GM12878 (cell line): ENCODE data around the gene PRDM2. TPM values are rescaled to one million over a fixed set of nuclear protein-coding genes. Genes with fewer than 3 reads are reported as not detected.

Experiments used
- ATAC-seq: fragments of 200-7000 bp; cut with Tn5 transposase; 3 replicates; pipeline ENCODE4 v1.9.1; 2020; ENCODE audit warnings: mild to moderate bottlenecking, moderate library complexity
- BruUV-seq: library from RNA; stranded (reverse); fragments of 400-500 nt; replicated peaks from 2 replicates; lab custom pipeline; 2021; lab: Mats Ljungman, UMichigan
- CTCF ChIA-PET: fragments of 300-600 bp; sonication (Branson Sonifier 250); formaldehyde crosslinking; extraction: SDS; loops from one replicate; lab custom pipeline; 2021; ENCODE audit warnings: inconsistent platforms; lab: Yijun Ruan, JAX
- POLR2A ChIA-PET: fragments of 350-600 bp; formaldehyde crosslinking; extraction: SDS; loops from one replicate; lab custom pipeline; 2021; ENCODE audit warnings: inconsistent platforms; lab: Charles Lee
- RAD21 ChIA-PET: fragments of 300-600 bp; sonication (Branson Sonifier 250); formaldehyde crosslinking; loops from one replicate; lab custom pipeline; 2023; ENCODE audit warnings: antibody characterized with exemption; ENCODE audit not compliant: unreplicated experiment; lab: Charles Lee
- SMC1A ChIA-PET: fragments of 300-600 bp; sonication (Branson Sonifier 250); formaldehyde crosslinking; loops from one replicate; lab custom pipeline; 2023; ENCODE audit not compliant: unreplicated experiment, uncharacterized antibody; lab: Charles Lee
- DNase-seq: peaks from one replicate; pipeline ENCODE4 v3.0.0-alpha.2; 2011; ENCODE audit warnings: low read depth, low spot score
- FAIRE-seq: peaks from 3 replicates; lab custom pipeline; 2011; peaks lifted over from hg19 to GRCh38; lab: Jason Lieb, UNC
- H2AFZ ChIP-seq: 2 replicates; pipeline ENCODE4 v1.6.0; 2011; ENCODE audit warnings: low read depth, low read length, control low read depth; ENCODE audit not compliant: control insufficient read depth
- H3K27ac ChIP-seq: 2 replicates; pipeline ENCODE4 v1.5.1; 2011; ENCODE audit warnings: control low read depth; ENCODE audit not compliant: control insufficient read depth, insufficient read depth
- H3K27me3 ChIP-seq, 2 experiments: replicated peaks in 1 of 2; 2 replicates each; pipeline versions ENCODE4 v1.6.0 to v1.6.1; 2011; ENCODE audit warnings: low read length in 1 of 2; ENCODE audit not compliant: control insufficient read depth in 2 of 2, insufficient read depth in 2 of 2
- H3K36me3 ChIP-seq, 2 experiments: 2 replicates each; pipeline ENCODE4 v1.5.1; 2011; ENCODE audit warnings: low read length in 1 of 2; ENCODE audit not compliant: control insufficient read depth in 2 of 2, insufficient read depth in 2 of 2
- H3K4me1 ChIP-seq: 2 replicates; pipeline ENCODE4 v1.6.1; 2011; ENCODE audit warnings: mild to moderate bottlenecking, low read length, moderate library complexity, mixed read lengths; ENCODE audit not compliant: control insufficient read depth, insufficient read depth
- H3K4me2 ChIP-seq: 2 replicates; pipeline ENCODE4 v1.6.0; 2011; ENCODE audit warnings: control low read depth; ENCODE audit not compliant: control insufficient read depth, insufficient read depth
- H3K4me3 ChIP-seq: fragments of 200-600 bp; sonication (generic); 2 replicates; pipeline ENCODE4 v1.5.1; 2016
- H3K79me2 ChIP-seq: 2 replicates; pipeline ENCODE4 v1.6.0; 2011; ENCODE audit warnings: low read length; ENCODE audit not compliant: control insufficient read depth, insufficient read depth
- H3K9ac ChIP-seq: 2 replicates; pipeline ENCODE4 v1.8.0; 2011; ENCODE audit warnings: low read length, control low read depth, mixed read lengths; ENCODE audit not compliant: control insufficient read depth, insufficient read depth
- H3K9me3 ChIP-seq: replicated peaks from 3 replicates; pipeline ENCODE4 v1.5.1; 2011; ENCODE audit warnings: mild to moderate bottlenecking, low read length; ENCODE audit not compliant: control insufficient read depth, insufficient read depth
- H4K20me1 ChIP-seq: 2 replicates; pipeline ENCODE4 v1.6.0; 2011; ENCODE audit not compliant: control insufficient read depth, insufficient read depth
- BACH1 ChIP-seq: fragments of 450-650 bp; IDR thresholded peaks from 2 replicates; pipeline ENCODE4 v1.6.1; 2017; ENCODE audit warnings: mild to moderate bottlenecking, borderline replicate concordance
- BMI1 ChIP-seq: fragments of 450-650 bp; IDR thresholded peaks from 2 replicates; pipeline ENCODE4 v1.6.1; 2016; ENCODE audit warnings: mild to moderate bottlenecking, moderate library complexity, borderline replicate concordance
- CREM ChIP-seq: IDR thresholded peaks from 2 replicates; pipeline ENCODE4 v1.6.1; 2014; ENCODE audit warnings: antibody characterized with exemption, low read depth
- CTCF ChIP-seq, 3 experiments: IDR thresholded peaks in 2 of 3; conservative IDR thresholded peaks in 1 of 3; 2 replicates each; pipeline ENCODE4 v1.5.1; 2011; ENCODE audit warnings: low read depth in 3 of 3, low read length in 3 of 3, mild to moderate bottlenecking in 3 of 3, control low read depth in 2 of 3, moderate library complexity in 2 of 3, inconsistent platforms in 1 of 3, mixed read lengths in 1 of 3; ENCODE audit not compliant: control insufficient read depth in 2 of 3, insufficient read depth in 1 of 3; ENCODE audit errors: extremely low read depth in 1 of 3
- NFYB ChIP-seq: IDR thresholded peaks from 2 replicates; pipeline ENCODE4 v1.6.1; 2011; ENCODE audit warnings: low read depth, mild to moderate bottlenecking, low read length, improper control_type of control experiment, moderate library complexity; ENCODE audit not compliant: insufficient read depth
- RAD21 ChIP-seq: IDR thresholded peaks from 2 replicates; pipeline ENCODE4 v1.6.1; 2011; ENCODE audit warnings: mild to moderate bottlenecking, low read depth, low read length, moderate library complexity; ENCODE audit not compliant: insufficient read depth
- RFX5 ChIP-seq: IDR thresholded peaks from 2 replicates; pipeline ENCODE4 v1.6.1; 2011; ENCODE audit warnings: low read depth, low read length, improper control_type of control experiment
- SPI1 ChIP-seq: IDR thresholded peaks from 2 replicates; pipeline ENCODE4 v1.6.1; 2011; ENCODE audit warnings: low read depth, mild to moderate bottlenecking, low read length, moderate library complexity, borderline replicate concordance; ENCODE audit not compliant: insufficient read depth
- SUZ12 ChIP-seq: fragments of 200-600 bp; sonication (generic); IDR thresholded peaks from one replicate; pipeline ENCODE4 v1.6.1; 2018; ENCODE audit warnings: antibody characterized with exemption, mild to moderate bottlenecking; ENCODE audit not compliant: unreplicated experiment
- TBL1XR1 ChIP-seq: IDR thresholded peaks from 2 replicates; pipeline ENCODE4 v1.6.1; 2012; ENCODE audit warnings: low read depth, low read length, improper control_type of control experiment
- WGBS: methylation state at CpG from one replicate; pipeline ENCODE4 v1.1.6; 2016; ENCODE audit warnings: low lambda C conversion rate; ENCODE audit not compliant: insufficient replicate concordance, insufficient coverage; ENCODE audit errors: missing lambda C conversion rate; 5-methylcytosine and 5-hydroxymethylcytosine counted together
- in situ Hi-C: fragments of 300-500 bp; cut with MboI; formaldehyde crosslinking; loops from 9 replicates; pipeline ENCODE4 v1.14.3; 2018; ENCODE audit warnings: mixed read lengths
- intact Hi-C: fragments of 100-400 bp; cut with micrococcal nuclease; formaldehyde crosslinking; loops from one replicate; pipeline ENCODE4 v1.14.2; 2022; ENCODE audit not compliant: unreplicated experiment
- polyA plus RNA-seq, 11 experiments: library from polyadenylated mRNA; depleted of rRNA in 4 of 11; unstranded in 6 of 11; stranded (reverse) in 5 of 11; fragments of >200 nt; fragmentation: Nextera tagmentation in 4 of 11; fragmentation: Illumina TruSeq in 1 of 11; extraction: Ambion mirVana in 4 of 11; extraction: Trizol in 1 of 11; gene quantifications; 1 replicate in 1 of 11; 2 replicates in 10 of 11; pipeline versions ENCODE4 v1.2.1 to v1.2.3, GENCODE V29; 2011 to 2016; ENCODE audit warnings: inconsistent platforms in 2 of 11, missing spikeins in 2 of 11, low read depth in 1 of 11
- total RNA-seq, 4 experiments: library from RNA; depleted of rRNA in 3 of 4; stranded (reverse); fragments of >200 nt in 3 of 4; fragmentation: Illumina TruSeq in 1 of 4; extraction: Trizol in 1 of 4; gene quantifications; 2 replicates each; pipeline versions ENCODE4 v1.2.1 to v1.2.3, GENCODE V29; 2013 to 2021
- TF ChIP-seq, protein P1 (sequence below): IDR thresholded peaks from 2 replicates; pipeline ENCODE4 v1.6.1; 2011; ENCODE audit warnings: low read depth, low read length, improper control_type of control experiment, borderline replicate concordance
- TF ChIP-seq, protein P2 (sequence below): IDR thresholded peaks from 2 replicates; pipeline ENCODE4 v1.6.1; 2011; ENCODE audit warnings: low read depth, mild to moderate bottlenecking, low read length, moderate library complexity, borderline replicate concordance; ENCODE audit errors: extremely low read depth

The PRDM2 gene
- total and polyA plus RNA-seq, 10 of the 15 experiments (the other 5 are each of a cell fraction or from before 2014, with no cell fraction given) = 8.4 to 45.1 (median 23.5) TPM

- no peak overlapping the region for H3K9ac ChIP-seq
Observed at GRCh38 chr1:13674377-13674776, 25.6 kb upstream of the PRDM2 start.

GRCh38 chr1:13675151-13675651 lies 24.8 kb upstream of the PRDM2 start:
- Histone ChIP-seq H2AFZ (no peak overlapping the region), H3K27ac (no peak overlapping the region), H3K4me1 (peaks cover 4% of the 10 kb centered on the region), H3K9me3 (peaks cover 4% of the 10 kb centered on the region; the same call in 1 of the 3 replicates), H4K20me1 (no peaks in the 10 kb centered on the region), H3K79me2 (no peaks in the 10 kb centered on the region), H3K36me3 (no peaks in the 10 kb centered on the region), H3K9ac (no peak overlapping the region), H3K4me2 (no peak overlapping the region), H3K4me3 (no peak overlapping the region), H3K27me3 (no peaks in the 10 kb centered on the region)
- SMC1A ChIA-PET = interaction anchor here (1.3 to 2.1 kb wide), 2 partner anchors 50 to 60 kb away, joined by 4 to 12 read pairs; no protein-coding TSS in a partner anchor
- DNase-seq (no peak), ATAC-seq (no peak), FAIRE-seq (no peak)
- RAD21 ChIA-PET = no interaction called here
- CTCF ChIA-PET = interaction anchor here (0.7 to 4.2 kb wide), 2 partner anchors 51 to 56 kb away, joined by 3 to 21 read pairs; no protein-coding TSS in a partner anchor
- POLR2A ChIA-PET = no interaction called here
- BruUV-seq = no TSS peak
- intact Hi-C loops = no loop called here
- in situ Hi-C loops = no loop called here
- WGBS = 48% methylated on average over 3 of the region's 3 CpGs
- TF ChIP-seq TBL1XR1 (no peak), RFX5 (no peak), CTCF (IDR thresholded peaks at IDR 0.05 in 2 of 3, conservative IDR thresholded peaks at IDR 0.05 in 1 of 3; ENCODE audit: control insufficient read depth in 2 of 3, extremely low read depth in 1 of 3, insufficient read depth in 1 of 3, low read depth in 3 of 3, low read length in 3 of 3) (no peak), BMI1 (no peak), RAD21 (no peak), BACH1 (no peak), CREM (no peak), SUZ12 (no peak), NFYB (no peak)
- TF ChIP-seq, protein P1, sequence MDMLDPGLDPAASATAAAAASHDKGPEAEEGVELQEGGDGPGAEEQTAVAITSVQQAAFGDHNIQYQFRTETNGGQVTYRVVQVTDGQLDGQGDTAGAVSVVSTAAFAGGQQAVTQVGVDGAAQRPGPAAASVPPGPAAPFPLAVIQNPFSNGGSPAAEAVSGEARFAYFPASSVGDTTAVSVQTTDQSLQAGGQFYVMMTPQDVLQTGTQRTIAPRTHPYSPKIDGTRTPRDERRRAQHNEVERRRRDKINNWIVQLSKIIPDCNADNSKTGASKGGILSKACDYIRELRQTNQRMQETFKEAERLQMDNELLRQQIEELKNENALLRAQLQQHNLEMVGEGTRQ = no peak
- TF ChIP-seq, protein P2, sequence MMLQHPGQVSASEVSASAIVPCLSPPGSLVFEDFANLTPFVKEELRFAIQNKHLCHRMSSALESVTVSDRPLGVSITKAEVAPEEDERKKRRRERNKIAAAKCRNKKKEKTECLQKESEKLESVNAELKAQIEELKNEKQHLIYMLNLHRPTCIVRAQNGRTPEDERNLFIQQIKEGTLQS = no peak

More at GRCh38 chr1:13674377-13674776, 25.6 kb upstream of the PRDM2 start:
- Histone ChIP-seq H3K4me2 (no peak overlapping the region), H3K4me3 (no peak overlapping the region), H3K36me3 (no peaks in the 10 kb centered on the region), H3K4me1 (peaks cover 4% of the 10 kb centered on the region), H3K79me2 (no peaks in the 10 kb centered on the region), H2AFZ (no peak overlapping the region), H3K9me3 (peaks cover 4% of the 10 kb centered on the region; the same call in 1 of the 3 replicates), H3K27ac (no peak overlapping the region), H3K27me3 (no peaks in the 10 kb centered on the region), H4K20me1 (no peaks in the 10 kb centered on the region)
- in situ Hi-C loops = no loop called here
- ATAC-seq (peak; percentile 27; the same call in 1 of the 3 replicates), DNase-seq (no peak), FAIRE-seq (no peak)
- BruUV-seq = no TSS peak
- intact Hi-C loops = no loop called here
- POLR2A ChIA-PET = interaction anchor here (0.6 to 1.1 kb wide), 3 partner anchors 11 to 1256 kb away, joined by 3 to 6 read pairs (median 3); no protein-coding TSS in a partner anchor
- 23% methylated on average over 5 of the region's 5 CpGs for WGBS
- CTCF ChIA-PET = interaction anchor here (1.0 to 4.2 kb wide), 4 partner anchors 10 to 139 kb away, joined by 3 to 21 read pairs (median 4); no protein-coding TSS in a partner anchor
- SMC1A ChIA-PET = interaction anchor here (1.1 to 2.1 kb wide), 4 partner anchors 39 to 61 kb away, joined by 3 to 12 read pairs (median 4); no protein-coding TSS in a partner anchor
- RAD21 ChIA-PET = no interaction called here
- TF ChIP-seq, protein P2 = no peak
- TF ChIP-seq SPI1 = peak; percentile 70
